VCaP (cell line): ENCODE results near the gene DNAH17.

Experiments used
- H3K27ac ChIP-seq: fragments of 450-650 bp; 2 replicates; pipeline ENCODE4 v1.5.1; 2017
- CTCF ChIP-seq: fragments of 450-650 bp; conservative IDR thresholded peaks from 2 replicates; pipeline ENCODE4 v1.5.1; 2017; ENCODE audit warnings: mild to moderate bottlenecking, moderate library complexity

DNAH17 gene

GRCh38 chr17:78486946-78487680 is 90.1 kb downstream of the DNAH17 start:
- no peak overlapping the region for H3K27ac ChIP-seq
- TF ChIP-seq CTCF, result no peak

- TF ChIP-seq CTCF, result no peak
- no peak overlapping the region for H3K27ac ChIP-seq
Observed at GRCh38 chr17:78486228-78486802, 90.9 kb downstream of the DNAH17 start.

- TF ChIP-seq CTCF, result no peak
- H3K27ac ChIP-seq, result no peak overlapping the region
Observed at GRCh38 chr17:78485290-78486168, 91.7 kb downstream of the DNAH17 start.

- no peak overlapping the region for H3K27ac ChIP-seq
Observed at GRCh38 chr17:78484271-78485246, 92.6 kb downstream of the DNAH17 start.

GRCh38 chr17:78479369-78479768 is 97.8 kb downstream of the DNAH17 start:
- no peak for TF ChIP-seq CTCF
- no peak overlapping the region for H3K27ac ChIP-seq

More at GRCh38 chr17:78484271-78485246, 92.6 kb downstream of the DNAH17 start:
- no peak for TF ChIP-seq CTCF

- H3K27ac ChIP-seq, result no peak overlapping the region
- TF ChIP-seq CTCF, result no peak
Observed at GRCh38 chr17:78478757-78479297, 98.4 kb downstream of the DNAH17 start.
